Fibroblast of the aortic adventitia (primary cell): ENCODE results near the gene CELF4. TPM values are rescaled to one million over a fixed set of nuclear protein-coding genes. Genes with fewer than 3 reads are reported as not detected.

Experiments used
- DNase-seq: peaks from one replicate; pipeline ENCODE4 v3.0.0-alpha.2; 2010; ENCODE audit warnings: low read depth
- H3K4me3 ChIP-seq: 2 replicates; pipeline ENCODE4 v1.5.1; 2011; ENCODE audit warnings: low read depth, mild to moderate bottlenecking, control low read depth, low read length, moderate library complexity
- CTCF ChIP-seq: IDR thresholded peaks from 2 replicates; pipeline ENCODE4 v1.5.1; 2011; ENCODE audit warnings: mild to moderate bottlenecking, low read length, control low read depth, inconsistent platforms; ENCODE audit not compliant: insufficient read depth
- total RNA-seq: library from RNA; depleted of rRNA; stranded (reverse); fragments of >200 nt; gene quantifications from 2 replicates; pipeline ENCODE4 v1.2.3, GENCODE V29; 2012; ENCODE audit warnings: low replicate concordance

The CELF4 gene
- total RNA-seq, 1 donor, result not detected

GRCh38 chr18:37246779-37247340 lies 318.7 kb downstream of the CELF4 start:
- H3K4me3 ChIP-seq, result no peak overlapping the region
- TF ChIP-seq CTCF, result no peak
- no peak for DNase-seq

GRCh38 chr18:37244618-37245017 lies 321.0 kb downstream of the CELF4 start:
- no peak overlapping the region for H3K4me3 ChIP-seq
- no peak for DNase-seq
- TF ChIP-seq CTCF, result no peak

DNA sequence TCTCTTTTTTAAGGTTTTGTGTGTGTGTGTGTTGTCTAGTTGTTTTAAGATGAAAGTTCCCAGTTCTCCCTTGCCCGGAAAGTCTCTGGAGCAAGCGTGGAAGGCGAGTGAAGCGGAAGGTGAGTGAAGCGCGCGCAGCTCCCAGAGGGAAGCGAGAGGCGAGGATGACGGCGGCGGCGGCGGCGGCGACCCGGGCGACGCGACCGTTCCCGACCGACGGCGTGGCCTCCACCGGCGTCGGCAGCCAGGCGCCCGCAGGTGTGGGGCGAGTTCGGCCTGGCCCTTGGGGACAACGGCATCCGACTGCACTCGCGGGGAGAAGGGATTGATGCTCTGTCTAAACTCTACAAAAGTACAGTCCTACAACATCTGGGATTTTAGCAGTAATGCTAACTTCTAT lies 321.9 kb downstream of the CELF4 start:
- TF ChIP-seq CTCF, result no peak
- no peak overlapping the region for H3K4me3 ChIP-seq
- DNase-seq, result no peak

DNA sequence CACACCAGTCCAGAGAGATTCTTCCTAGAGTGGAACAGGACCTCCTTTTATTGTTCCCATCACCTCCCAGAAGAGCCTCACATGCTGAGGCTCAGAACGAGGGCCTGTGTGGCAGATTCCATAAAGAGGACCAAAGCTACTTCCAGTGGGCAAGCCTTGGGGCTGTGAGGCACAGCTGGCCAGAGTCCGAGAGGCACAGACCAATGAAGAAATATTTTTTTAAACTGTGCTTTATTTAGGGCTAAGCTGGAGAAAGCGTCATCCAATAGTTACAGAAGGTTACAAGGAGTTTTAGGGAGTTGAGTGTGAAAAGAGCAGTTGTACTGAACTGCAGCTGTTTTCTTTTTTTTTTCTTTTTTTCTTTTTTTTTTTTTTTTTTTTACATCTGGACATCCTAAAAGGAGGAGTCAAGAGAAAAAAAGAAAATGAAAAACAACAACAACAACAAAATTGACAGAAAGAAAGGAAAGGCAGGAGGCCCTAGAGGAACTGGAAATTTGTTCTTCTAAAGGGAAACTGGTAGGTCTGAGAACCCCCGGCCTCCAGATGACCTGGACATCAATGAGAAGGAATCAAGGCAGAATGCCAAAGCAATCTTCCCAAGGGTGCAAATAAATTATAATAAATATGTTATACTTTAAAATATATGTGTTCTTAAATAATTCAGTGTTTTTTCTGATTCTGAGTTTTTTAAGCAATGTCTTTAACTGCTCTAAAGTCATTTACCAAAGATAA lies 322.6 kb downstream of the CELF4 start:
- TF ChIP-seq CTCF, result no peak
- no peak for DNase-seq
- no peak overlapping the region for H3K4me3 ChIP-seq

GRCh38 chr18:37242091-37242490 lies 323.5 kb downstream of the CELF4 start:
- no peak for DNase-seq
- TF ChIP-seq CTCF, result no peak
- H3K4me3 ChIP-seq, result no peak overlapping the region

- TF ChIP-seq CTCF, result no peak
- no peak overlapping the region for H3K4me3 ChIP-seq
- DNase-seq, result no peak
These were observed 327.1 kb downstream of the CELF4 start for GRCh38 chr18:37238282-37239108.
